ENCODE measurements around the gene KCNK17.

The KCNK17 gene

DNA sequence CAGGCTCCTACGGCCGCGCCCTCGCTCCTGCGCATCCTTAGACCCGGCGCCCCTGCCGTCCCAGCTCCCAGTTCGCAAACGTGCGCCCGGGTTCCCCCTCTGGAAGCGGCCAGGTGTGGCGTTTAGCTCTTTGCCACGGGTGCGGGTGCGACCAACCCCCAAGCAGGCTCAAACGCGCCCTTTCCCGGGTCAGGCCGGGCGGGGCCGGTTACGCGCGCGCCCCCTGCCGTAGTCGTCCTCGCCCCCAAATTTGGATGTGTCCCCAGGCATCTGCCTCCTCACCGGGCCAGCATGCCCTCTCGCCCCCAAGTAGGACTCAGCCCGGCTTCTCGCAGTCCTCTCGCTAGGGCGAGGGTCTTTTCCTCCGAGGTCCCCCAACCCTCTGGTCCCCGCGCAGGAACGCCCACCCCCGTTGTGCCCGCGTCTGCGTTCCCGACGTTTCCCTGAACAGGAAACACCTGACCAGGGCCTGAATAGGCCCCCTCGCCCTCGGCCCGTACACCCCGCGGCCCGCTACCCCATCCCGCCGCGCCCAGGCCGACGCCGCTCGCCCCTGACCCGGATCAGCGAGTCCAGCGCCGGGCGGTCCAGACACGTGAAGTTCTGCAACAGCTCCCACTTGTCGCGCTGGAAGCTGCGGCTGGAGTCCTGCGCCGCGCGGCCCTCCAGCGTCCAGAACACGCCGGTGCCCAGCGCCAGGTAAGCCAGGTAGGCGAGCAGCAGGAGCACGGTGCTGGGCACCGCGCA lies 520 bp downstream of the KCNK17 start:
- no peak overlapping the region for H3K4me3 ChIP-seq (ENCODE audit: low read depth, low read length)
- TF ChIP-seq, protein P1, sequence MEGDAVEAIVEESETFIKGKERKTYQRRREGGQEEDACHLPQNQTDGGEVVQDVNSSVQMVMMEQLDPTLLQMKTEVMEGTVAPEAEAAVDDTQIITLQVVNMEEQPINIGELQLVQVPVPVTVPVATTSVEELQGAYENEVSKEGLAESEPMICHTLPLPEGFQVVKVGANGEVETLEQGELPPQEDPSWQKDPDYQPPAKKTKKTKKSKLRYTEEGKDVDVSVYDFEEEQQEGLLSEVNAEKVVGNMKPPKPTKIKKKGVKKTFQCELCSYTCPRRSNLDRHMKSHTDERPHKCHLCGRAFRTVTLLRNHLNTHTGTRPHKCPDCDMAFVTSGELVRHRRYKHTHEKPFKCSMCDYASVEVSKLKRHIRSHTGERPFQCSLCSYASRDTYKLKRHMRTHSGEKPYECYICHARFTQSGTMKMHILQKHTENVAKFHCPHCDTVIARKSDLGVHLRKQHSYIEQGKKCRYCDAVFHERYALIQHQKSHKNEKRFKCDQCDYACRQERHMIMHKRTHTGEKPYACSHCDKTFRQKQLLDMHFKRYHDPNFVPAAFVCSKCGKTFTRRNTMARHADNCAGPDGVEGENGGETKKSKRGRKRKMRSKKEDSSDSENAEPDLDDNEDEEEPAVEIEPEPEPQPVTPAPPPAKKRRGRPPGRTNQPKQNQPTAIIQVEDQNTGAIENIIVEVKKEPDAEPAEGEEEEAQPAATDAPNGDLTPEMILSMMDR (IDR thresholded peaks at IDR 0.05; ENCODE audit: low read depth, low read length, missing control alignments): no peak
- no peak for DNase-seq (ENCODE audit: low read depth)

GRCh38 chr6:39312912-39313525 lies 1.2 kb downstream of the KCNK17 start:
- DNase-seq (ENCODE audit: low read depth): no peak
- TF ChIP-seq, protein P1 (IDR thresholded peaks at IDR 0.05; ENCODE audit: low read depth, low read length, missing control alignments): no peak
- no peak overlapping the region for H3K4me3 ChIP-seq (ENCODE audit: low read depth, low read length)

DNA sequence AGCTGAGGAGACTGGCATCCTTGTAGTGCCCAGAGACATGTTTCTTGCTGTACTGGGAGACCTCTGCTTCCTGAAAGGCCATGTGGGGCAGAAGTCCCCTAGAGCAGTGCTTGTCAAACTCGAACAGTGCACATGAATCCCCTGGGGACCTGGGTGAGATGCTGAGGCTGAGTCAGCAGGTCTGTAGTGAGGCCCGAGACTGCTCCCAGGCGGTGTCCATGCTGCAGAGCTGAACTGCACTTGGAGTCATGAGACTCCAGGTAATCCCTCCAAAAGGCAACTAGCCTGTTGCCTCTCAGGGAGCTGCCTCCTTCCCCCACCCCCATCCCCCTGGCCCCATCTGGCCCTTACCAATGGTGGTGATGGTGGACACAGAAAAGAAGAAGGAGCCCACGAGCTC lies 3.7 kb downstream of the KCNK17 start:
- no peak overlapping the region for H3K4me3 ChIP-seq (ENCODE audit: low read depth, low read length)
- DNase-seq (ENCODE audit: low read depth): no peak
- TF ChIP-seq, protein P1 (IDR thresholded peaks at IDR 0.05; ENCODE audit: low read depth, low read length, missing control alignments): no peak

GRCh38 chr6:39309942-39310531 lies 4.2 kb downstream of the KCNK17 start:
- no peak for DNase-seq (ENCODE audit: low read depth)

DNA sequence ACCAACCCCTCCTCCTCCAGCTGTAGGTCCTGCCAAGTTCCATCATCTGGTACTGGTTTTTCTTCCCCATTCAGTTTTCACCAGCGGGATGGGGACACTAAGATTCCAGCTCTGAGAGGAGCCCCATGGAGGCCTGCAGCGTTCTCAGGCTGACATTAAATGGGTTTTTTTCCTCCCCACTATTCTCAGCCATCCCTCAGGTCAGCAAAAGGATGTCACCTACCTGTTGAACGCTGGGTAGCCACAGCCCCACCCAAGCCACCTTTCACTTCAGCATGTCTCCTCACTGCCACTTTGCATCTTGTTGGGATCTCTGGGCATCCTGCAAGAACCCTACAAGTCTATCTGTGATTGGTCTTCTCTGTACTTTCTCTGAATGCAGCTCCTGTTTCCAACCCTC lies 6.8 kb downstream of the KCNK17 start:
- DNase-seq (ENCODE audit: low read depth): no peak
- TF ChIP-seq, protein P1 (IDR thresholded peaks at IDR 0.05; ENCODE audit: low read depth, low read length, missing control alignments): no peak
- H3K4me3 ChIP-seq (ENCODE audit: low read depth, low read length): no peak overlapping the region

More at GRCh38 chr6:39309942-39310531, 4.2 kb downstream of the KCNK17 start:
- H3K4me3 ChIP-seq (ENCODE audit: low read depth, low read length): no peak overlapping the region
- TF ChIP-seq, protein P1 (IDR thresholded peaks at IDR 0.05; ENCODE audit: low read depth, low read length, missing control alignments): peak; percentile 96

DNA sequence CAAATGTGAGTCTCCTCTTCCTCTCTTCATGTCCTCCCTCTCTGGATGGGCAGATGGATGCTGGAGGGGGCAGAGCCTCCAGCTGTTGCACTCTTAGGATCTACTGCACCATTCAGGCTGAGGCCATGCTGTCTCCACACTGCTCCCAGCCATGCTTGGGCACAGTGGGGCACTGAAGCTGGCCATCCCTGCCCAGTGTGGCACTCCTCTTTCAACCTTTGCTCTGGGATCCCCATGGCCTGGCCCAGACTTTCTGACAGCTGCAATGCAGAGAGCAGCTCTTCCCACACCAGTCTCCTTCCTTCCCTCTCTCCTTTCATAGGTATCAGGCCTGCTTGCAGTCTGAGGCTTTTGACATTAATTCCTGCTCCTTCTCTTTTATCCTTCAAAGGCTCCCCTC lies 9.3 kb downstream of the KCNK17 start:
- no peak overlapping the region for H3K4me3 ChIP-seq (ENCODE audit: low read depth, low read length)
- DNase-seq (ENCODE audit: low read depth): no peak
- TF ChIP-seq, protein P1 (IDR thresholded peaks at IDR 0.05; ENCODE audit: low read depth, low read length, missing control alignments): no peak

Measured in GM12864 (cell line).